GM19193 (cell line): ENCODE data around the gene PIEZO2.

Experiments
- POLR2A ChIP-seq: IDR thresholded peaks from 4 replicates; pipeline ENCODE4 v1.6.1; 2011; ENCODE audit not compliant: insufficient read depth, insufficient read length; ENCODE audit errors: extremely low read depth

PIEZO2 gene

GRCh38 chr18:11149441-11150270 lies at the start of gene PIEZO2:
TSS of gene PIEZO2 (minus strand) at chr18:11149569. CDS start at chr18:11148588, 981 bp downstream.
- peak; percentile 47 for TF ChIP-seq POLR2A

GRCh38 chr18:11183637-11184036 lies 34.3 kb upstream of the PIEZO2 start:
- no peak for TF ChIP-seq POLR2A

- TF ChIP-seq POLR2A, result no peak
These were observed 30.7 kb upstream of the PIEZO2 start for GRCh38 chr18:11179959-11180519.

DNA sequence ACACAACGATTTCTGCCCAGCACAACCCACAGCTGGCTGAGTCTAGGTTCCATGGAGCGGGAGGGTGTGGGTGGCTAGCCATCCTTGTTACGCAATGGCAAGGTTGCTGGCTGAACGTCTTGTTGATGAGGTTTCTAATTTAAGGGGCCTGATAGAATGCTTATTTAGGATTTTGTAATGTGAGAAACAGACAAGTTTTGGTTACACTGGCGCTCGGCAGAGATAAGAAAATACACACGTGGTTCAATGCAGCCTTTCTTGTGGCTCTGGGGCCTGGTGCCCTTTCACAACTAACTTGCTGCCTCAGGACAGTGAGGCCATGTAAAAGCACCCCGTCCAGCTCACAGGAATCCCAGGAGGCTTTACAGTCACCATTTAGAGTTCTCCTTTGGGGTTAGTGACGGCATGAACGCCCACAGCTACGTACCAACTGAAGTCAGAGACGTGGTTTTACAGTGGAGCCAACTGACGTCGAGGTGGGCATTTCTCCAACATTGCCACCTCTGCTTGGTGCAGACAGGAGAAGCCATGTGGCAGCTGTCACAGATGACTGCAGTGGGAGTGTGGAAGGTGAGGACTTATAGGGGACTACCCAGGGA lies 29.7 kb upstream of the PIEZO2 start:
- no peak for TF ChIP-seq POLR2A

DNA sequence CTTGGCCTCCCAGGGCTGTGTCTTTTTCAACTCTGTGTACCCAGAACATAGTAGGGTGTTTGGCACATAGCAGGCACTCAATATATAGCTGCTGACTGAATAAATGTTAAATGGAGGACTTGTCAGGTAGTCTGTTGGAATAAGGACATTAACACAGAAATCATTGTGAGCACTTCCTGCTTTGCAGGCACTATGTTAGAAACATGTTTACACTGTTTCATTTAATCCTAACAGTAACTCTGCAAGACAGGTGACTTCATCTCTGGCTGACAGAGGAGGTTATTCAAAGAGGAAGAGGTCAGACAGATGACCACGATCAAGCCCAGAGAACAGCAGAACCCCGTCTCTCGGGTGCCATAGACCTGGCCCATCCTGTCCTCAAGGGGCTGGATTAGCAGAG lies 28.0 kb upstream of the PIEZO2 start:
- TF ChIP-seq POLR2A, result no peak

DNA sequence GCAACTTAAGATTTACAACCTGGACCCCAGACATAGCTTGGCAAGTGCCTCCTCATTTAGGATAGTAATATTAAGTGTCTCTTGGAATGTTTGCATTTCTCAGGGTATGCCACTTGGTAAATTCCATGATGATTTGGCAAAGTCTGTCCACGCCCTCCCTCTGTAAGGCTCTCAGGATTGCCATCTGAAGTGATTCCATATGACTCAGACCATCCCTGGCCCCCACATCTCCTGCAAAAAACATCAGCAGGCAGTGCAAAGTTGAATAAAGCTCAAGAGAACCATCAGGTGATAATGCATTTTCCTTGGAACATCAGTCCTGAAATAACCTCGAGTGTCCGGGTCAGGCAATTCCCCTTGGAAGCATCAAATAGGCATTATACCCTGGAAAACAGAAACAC lies 27.1 kb upstream of the PIEZO2 start:
- TF ChIP-seq POLR2A, result no peak

- no peak for TF ChIP-seq POLR2A
These were observed 26.1 kb upstream of the PIEZO2 start for GRCh38 chr18:11175266-11175979.

GRCh38 chr18:11167778-11168177 lies 18.4 kb upstream of the PIEZO2 start:
- TF ChIP-seq POLR2A, result no peak

- no peak for TF ChIP-seq POLR2A
These were observed 16.6 kb upstream of the PIEZO2 start for GRCh38 chr18:11165952-11166351.

- TF ChIP-seq POLR2A, result no peak
These were observed 15.8 kb upstream of the PIEZO2 start for GRCh38 chr18:11165138-11165537.

DNA sequence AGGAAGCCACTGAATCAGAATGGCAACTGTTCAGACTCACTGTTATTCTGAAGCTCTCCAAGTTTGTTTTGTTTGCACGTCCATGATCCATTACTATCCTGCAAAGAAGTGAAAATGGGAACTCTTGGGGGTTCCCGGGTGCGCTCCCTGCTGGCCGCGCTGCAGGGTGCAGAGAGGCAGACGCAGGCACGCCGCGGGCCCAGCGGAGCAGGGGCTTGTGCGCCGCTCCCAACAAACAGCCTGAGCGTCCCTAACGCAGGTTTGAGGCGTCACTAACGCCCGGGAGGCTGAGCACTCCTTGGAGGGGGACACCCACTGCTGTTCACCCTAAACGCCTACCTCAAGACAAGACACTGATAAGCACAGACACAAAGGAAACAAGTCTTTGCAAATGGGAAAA lies 14.3 kb upstream of the PIEZO2 start:
- TF ChIP-seq POLR2A, result no peak

- no peak for TF ChIP-seq POLR2A
These were observed 13.5 kb upstream of the PIEZO2 start for GRCh38 chr18:11162889-11163288.

- no peak for TF ChIP-seq POLR2A
These were observed 13.1 kb upstream of the PIEZO2 start for GRCh38 chr18:11162462-11162861.

- TF ChIP-seq POLR2A, result no peak
These were observed 10.9 kb upstream of the PIEZO2 start for GRCh38 chr18:11160313-11160712.

GRCh38 chr18:11159844-11160243 lies 10.5 kb upstream of the PIEZO2 start:
- no peak for TF ChIP-seq POLR2A
